ENCODE results near the gene CUX1.
"Not testable (repeated sequence)": the region's sequence is repeated elsewhere in the genome, so short reads cannot be mapped to it uniquely, and the experiment has no call there.

Gene CUX1

GRCh38 chr7:101854084-101854865, 36.8 kb downstream of the CUX1 start:
- no peak for DNase-seq (ENCODE audit: low read depth, low spot score)

- peak; percentile 26 for DNase-seq (ENCODE audit: low read depth, low spot score)
Measured at GRCh38 chr7:101856473-101857357, 39.3 kb downstream of the CUX1 start.

- no peak for DNase-seq (ENCODE audit: low read depth, low spot score)
Measured at GRCh38 chr7:101857358-101857811, 40.0 kb downstream of the CUX1 start.

GRCh38 chr7:101858437-101859385, 41.3 kb downstream of the CUX1 start:
- no peak for DNase-seq (ENCODE audit: low read depth, low spot score)

- DNase-seq (ENCODE audit: low read depth, low spot score), result no peak
Measured at GRCh38 chr7:101859411-101860106, 42.1 kb downstream of the CUX1 start.

GRCh38 chr7:101860316-101861217, 43.1 kb downstream of the CUX1 start:
- DNase-seq (ENCODE audit: low read depth, low spot score), result no peak

- DNase-seq (ENCODE audit: low read depth, low spot score), result no peak
Measured at GRCh38 chr7:101861218-101861775, 43.9 kb downstream of the CUX1 start.

GRCh38 chr7:101862280-101863220, 45.1 kb downstream of the CUX1 start:
- DNase-seq (ENCODE audit: low read depth, low spot score), result no peak

- no peak for DNase-seq (ENCODE audit: low read depth, low spot score)
Measured at GRCh38 chr7:101863598-101863997, 46.2 kb downstream of the CUX1 start.

- DNase-seq (ENCODE audit: low read depth, low spot score), result no peak
Measured at GRCh38 chr7:101864039-101864438, 46.6 kb downstream of the CUX1 start.

- no peak for DNase-seq (ENCODE audit: low read depth, low spot score)
Measured at GRCh38 chr7:101865031-101865430, 47.6 kb downstream of the CUX1 start.

GRCh38 chr7:101865455-101865854, 48.0 kb downstream of the CUX1 start:
- DNase-seq (ENCODE audit: low read depth, low spot score), result no peak

GRCh38 chr7:101866328-101866727, 48.9 kb downstream of the CUX1 start:
- DNase-seq (ENCODE audit: low read depth, low spot score), result no peak

GRCh38 chr7:101867265-101867664, 49.8 kb downstream of the CUX1 start:
- no peak for DNase-seq (ENCODE audit: low read depth, low spot score)

- not testable (repeated sequence) for DNase-seq (ENCODE audit: low read depth, low spot score)
Measured at GRCh38 chr7:101867681-101868080, 50.3 kb downstream of the CUX1 start.

- DNase-seq (ENCODE audit: low read depth, low spot score), result no peak
Measured at GRCh38 chr7:101868191-101868950, 50.9 kb downstream of the CUX1 start.

GRCh38 chr7:101869026-101869900, 51.8 kb downstream of the CUX1 start:
- DNase-seq (ENCODE audit: low read depth, low spot score), result no peak

All from astrocyte of the hippocampus (primary cell).